H1 (cell line): ENCODE results near the gene SPRYD3. TPM values are rescaled to one million over a fixed set of nuclear protein-coding genes. Genes with fewer than 3 reads are reported as not detected.

Experiments
- CTCF ChIA-PET: fragments of 300-600 bp; sonication (Branson Sonifier 250); formaldehyde crosslinking; loops from one replicate; lab custom pipeline; 2021; ENCODE audit not compliant: partially characterized antibody; lab: Charles Lee
- POLR2A ChIA-PET: fragments of 300-600 bp; sonication (Branson Sonifier 250); formaldehyde crosslinking; loops from one replicate; lab custom pipeline; 2021; ENCODE audit warnings: inconsistent platforms; ENCODE audit not compliant: partially characterized antibody; lab: Charles Lee
- DNase-seq, 2 experiments: peaks; one replicate each; pipeline versions ENCODE4 v3.0.0 to v3.0.0-alpha.2; 2010 to 2022; ENCODE audit warnings: low spot score in 2 of 2, low read depth in 1 of 2, mixed read lengths in 1 of 2
- FAIRE-seq: peaks from 2 replicates; lab custom pipeline; 2011; peaks lifted over from hg19 to GRCh38; lab: Jason Lieb, UNC
- H2AFZ ChIP-seq: 2 replicates; pipeline ENCODE4 v1.8.1; 2012; ENCODE audit warnings: low read length, inconsistent platforms
- H2AK5ac ChIP-seq: 2 replicates; pipeline ENCODE4 v1.6.1; 2013; ENCODE audit warnings: low read depth, low read length
- H2BK120ac ChIP-seq: replicated peaks from 2 replicates; pipeline ENCODE3; 2013; ENCODE audit warnings: low read depth, low read length, inconsistent platforms
- H2BK12ac ChIP-seq: 2 replicates; pipeline ENCODE4 v1.6.1; 2013; ENCODE audit warnings: low read depth, low read length
- H2BK15ac ChIP-seq: 2 replicates; pipeline ENCODE4 v1.6.1; 2013; ENCODE audit warnings: low read length
- H2BK20ac ChIP-seq: 2 replicates; pipeline ENCODE4 v1.6.1; 2013; ENCODE audit warnings: low read length
- H2BK5ac ChIP-seq: 2 replicates; pipeline ENCODE4 v1.6.1; 2013; ENCODE audit warnings: low read depth, low read length
- H3K14ac ChIP-seq: 2 replicates; pipeline ENCODE4 v1.6.1; 2013; ENCODE audit warnings: inconsistent platforms; ENCODE audit not compliant: insufficient read length
- H3K18ac ChIP-seq: 2 replicates; pipeline ENCODE4 v1.6.1; 2013; ENCODE audit warnings: low read length; ENCODE audit errors: extremely low read depth
- H3K23ac ChIP-seq: 2 replicates; pipeline ENCODE4 v1.6.1; 2013; ENCODE audit warnings: inconsistent platforms; ENCODE audit not compliant: insufficient read length
- H3K23me2 ChIP-seq: 2 replicates; pipeline ENCODE4 v1.6.1; 2013; ENCODE audit warnings: low read depth, low read length
- H3K27ac ChIP-seq: 2 replicates; pipeline ENCODE4 v1.6.1; 2011; ENCODE audit warnings: low read depth, low read length, inconsistent platforms
- H3K27me3 ChIP-seq, 4 experiments: replicated peaks in 1 of 4; 1 replicate in 1 of 4; 2 replicates in 3 of 4; pipeline versions ENCODE4 v1.6.1 to v1.8.1; 2011 to 2013; ENCODE audit warnings: low read length in 3 of 4, mild to moderate bottlenecking in 3 of 4, inconsistent platforms in 2 of 4, mixed read lengths in 2 of 4, moderate library complexity in 1 of 4; ENCODE audit not compliant: control insufficient read depth in 3 of 4, insufficient read depth in 3 of 4; ENCODE audit errors: extremely low read depth in 1 of 4
- H3K36me3 ChIP-seq, 4 experiments: 2 replicates each; pipeline versions ENCODE4 v1.6.1 to v1.8.1; 2011 to 2013; ENCODE audit warnings: mild to moderate bottlenecking in 4 of 4, low read length in 3 of 4, moderate library complexity in 2 of 4, control low read depth in 1 of 4, inconsistent platforms in 1 of 4; ENCODE audit not compliant: insufficient read depth in 4 of 4, control insufficient read depth in 2 of 4
- H3K4ac ChIP-seq: replicated peaks from 2 replicates; pipeline ENCODE3; 2013; ENCODE audit warnings: low read length, low read depth, mixed read lengths, inconsistent platforms; ENCODE audit not compliant: insufficient read length
- H3K4me1 ChIP-seq, 4 experiments: replicated peaks in 1 of 4; 1 replicate in 1 of 4; 2 replicates in 3 of 4; pipeline versions ENCODE4 v1.6.1 to v1.8.1; 2011 to 2013; ENCODE audit warnings: low read length in 3 of 4, inconsistent platforms in 2 of 4, mixed read lengths in 1 of 4; ENCODE audit not compliant: insufficient read depth in 4 of 4, control insufficient read depth in 3 of 4
- H3K4me2 ChIP-seq, 2 experiments: 2 replicates each; pipeline versions ENCODE4 v1.6.1 to v1.8.1; 2011 to 2013; ENCODE audit warnings: low read depth in 2 of 2, low read length in 2 of 2, control low read depth in 1 of 2, inconsistent platforms in 1 of 2, mild to moderate bottlenecking in 1 of 2; ENCODE audit not compliant: insufficient read depth in 1 of 2
- H3K4me3 ChIP-seq, 4 experiments: fragments of 200-600, 300-600 bp in 1 of 4; sonication (generic), shearing (Covaris generic), sonication (Bioruptor Twin) in 1 of 4; 2 replicates each; pipeline versions ENCODE4 v1.5.1 to v1.8.1; 2011 to 2016; ENCODE audit warnings: low read length in 4 of 4, low read depth in 3 of 4, control low read depth in 2 of 4, inconsistent platforms in 2 of 4, mild to moderate bottlenecking in 2 of 4, mixed read lengths in 1 of 4, moderate library complexity in 1 of 4; ENCODE audit not compliant: insufficient read depth in 2 of 4; ENCODE audit errors: extremely low read depth in 1 of 4
- H3K56ac ChIP-seq: replicated peaks from 2 replicates; pipeline ENCODE3; 2013; ENCODE audit warnings: low read depth, mild to moderate bottlenecking, mixed read lengths, low read length, inconsistent platforms; ENCODE audit not compliant: insufficient read length
- H3K79me1 ChIP-seq: 2 replicates; pipeline ENCODE4 v1.6.1; 2013; ENCODE audit warnings: low read depth, low read length, control low read depth
- H3K79me2 ChIP-seq, 2 experiments: 2 replicates each; pipeline versions ENCODE4 v1.6.1 to v1.8.1; 2012 to 2013; ENCODE audit warnings: low read length in 2 of 2, mild to moderate bottlenecking in 2 of 2, inconsistent platforms in 1 of 2; ENCODE audit not compliant: insufficient read depth in 2 of 2, control insufficient read depth in 1 of 2
- H3K9ac ChIP-seq, 4 experiments: replicated peaks in 1 of 4; 1 replicate in 1 of 4; 2 replicates in 3 of 4; pipeline versions ENCODE4 v1.6.1 to v1.8.1; 2011 to 2013; ENCODE audit warnings: low read depth in 3 of 4, low read length in 3 of 4, control low read depth in 2 of 4, mild to moderate bottlenecking in 2 of 4, moderate library complexity in 2 of 4, inconsistent platforms in 1 of 4; ENCODE audit errors: extremely low read depth in 1 of 4
- H3K9me3 ChIP-seq, 2 experiments: 2 replicates each; pipeline versions ENCODE4 v1.6.1 to v1.8.1; 2012 to 2013; ENCODE audit warnings: mild to moderate bottlenecking in 2 of 2, moderate library complexity in 2 of 2, control low read depth in 1 of 2, inconsistent platforms in 1 of 2, low read depth in 1 of 2, low read length in 1 of 2, mixed read lengths in 1 of 2; ENCODE audit not compliant: insufficient read depth in 2 of 2
- H4K20me1 ChIP-seq, 2 experiments: replicated peaks in 1 of 2; 2 replicates each; pipeline versions ENCODE3 to v1.8.1; 2011 to 2013; ENCODE audit warnings: inconsistent platforms in 2 of 2, low read length in 2 of 2, mild to moderate bottlenecking in 1 of 2; ENCODE audit not compliant: insufficient read depth in 2 of 2, control insufficient read depth in 1 of 2
- H4K5ac ChIP-seq: 2 replicates; pipeline ENCODE4 v1.6.1; 2013; ENCODE audit warnings: low read length, low read depth, mixed read lengths, inconsistent platforms; ENCODE audit not compliant: insufficient read length
- H4K8ac ChIP-seq: 2 replicates; pipeline ENCODE4 v1.8.0; 2013; ENCODE audit warnings: mild to moderate bottlenecking, moderate library complexity, low read length, inconsistent platforms; ENCODE audit not compliant: insufficient read depth; ENCODE audit errors: extremely low read depth
- H4K91ac ChIP-seq: replicated peaks from 2 replicates; pipeline ENCODE3; 2013; ENCODE audit warnings: low read length, mixed read lengths, inconsistent platforms; ENCODE audit not compliant: insufficient read length
- BACH1 ChIP-seq: IDR thresholded peaks from 2 replicates; pipeline ENCODE4 v1.6.1; 2012; ENCODE audit warnings: low read length, improper control_type of control experiment
- BRCA1 ChIP-seq: IDR thresholded peaks from 2 replicates; pipeline ENCODE4 v1.6.1; 2012; ENCODE audit warnings: low read depth, low read length, improper control_type of control experiment
- CBX8 ChIP-seq: fragments of 300-800, 300-1000 bp; sonication (generic); IDR thresholded peaks from 2 replicates; pipeline ENCODE4 v1.7.1; 2016; ENCODE audit warnings: low read depth, low read length, borderline replicate concordance
- CEBPB ChIP-seq: IDR thresholded peaks from 2 replicates; pipeline ENCODE4 v1.6.1; 2012; ENCODE audit warnings: low read depth, low read length
- CTBP2 ChIP-seq: IDR thresholded peaks from 2 replicates; pipeline ENCODE4 v1.7.0; 2011; ENCODE audit warnings: borderline replicate concordance, mild to moderate bottlenecking, moderate library complexity, mixed read lengths, low read length; ENCODE audit not compliant: insufficient read depth, insufficient read length
- KDM1A ChIP-seq: fragments of 200-600, 300-600 bp; sonication (generic); IDR thresholded peaks from 2 replicates; pipeline ENCODE4 v1.7.1; 2016; ENCODE audit warnings: mild to moderate bottlenecking, low read length, borderline replicate concordance
- KDM4A ChIP-seq: IDR thresholded peaks from one replicate; pipeline ENCODE4 v1.7.1; 2012; ENCODE audit warnings: low read depth, mild to moderate bottlenecking, moderate library complexity, low read length, inconsistent platforms; ENCODE audit not compliant: severe bottlenecking
- NRF1 ChIP-seq: IDR thresholded peaks from 2 replicates; pipeline ENCODE4 v1.6.1; 2011; ENCODE audit warnings: mild to moderate bottlenecking, low read depth, low read length, improper control_type of control experiment
- POLR2A ChIP-seq, 2 experiments: IDR thresholded peaks; 1 replicate in 1 of 2; 2 replicates in 1 of 2; pipeline ENCODE4 v1.6.1; 2011; ENCODE audit warnings: low read depth in 2 of 2, low read length in 2 of 2, mild to moderate bottlenecking in 2 of 2; ENCODE audit errors: control extremely low read depth in 1 of 2
- RBBP5 ChIP-seq: IDR thresholded peaks from 2 replicates; pipeline ENCODE4 v1.7.1; 2012; ENCODE audit warnings: low read depth, mild to moderate bottlenecking, inconsistent platforms, low read length, moderate library complexity, borderline replicate concordance
- RFX5 ChIP-seq: IDR thresholded peaks from 2 replicates; pipeline ENCODE4 v1.6.1; 2011; ENCODE audit warnings: low read depth, low read length, improper control_type of control experiment, borderline replicate concordance
- SIRT6 ChIP-seq: IDR thresholded peaks from one replicate; pipeline ENCODE4 v1.7.1; 2012; ENCODE audit warnings: low read length, inconsistent platforms
- USF2 ChIP-seq: IDR thresholded peaks from 2 replicates; pipeline ENCODE4 v1.6.1; 2011; ENCODE audit warnings: low read length, improper control_type of control experiment
- ZNF274 ChIP-seq: IDR thresholded peaks from 2 replicates; pipeline ENCODE4 v1.7.0; 2012; ENCODE audit warnings: low read length, borderline replicate concordance; ENCODE audit errors: extremely low read depth
- polyA plus RNA-seq, 7 experiments: library from polyadenylated mRNA; depleted of rRNA in 3 of 7; stranded (reverse) in 5 of 7; unstranded in 2 of 7; fragments of >200 nt in 5 of 7; fragments of 200-250 nt in 2 of 7; gene quantifications; 1 replicate in 5 of 7; 2 replicates in 1 of 7; 4 replicates in 1 of 7; pipeline versions ENCODE4 v1.2.1 to v1.2.3, GENCODE V29; 2011 to 2013; ENCODE audit warnings: missing spikeins in 2 of 7, mixed read lengths in 2 of 7
- total RNA-seq: library from RNA; stranded (reverse); fragmentation: NEBNext Ultra II Directional; extraction: Animal tissue kit (Norgen Biotek cat#: 25700); gene quantifications from 2 replicates; pipeline ENCODE4 v1.2.1, GENCODE V29; 2021

SPRYD3 gene
- total and polyA plus RNA-seq, 2 of the 8 experiments (the other 6 are each of a cell fraction or from before 2014, with no cell fraction given), result 6.8 to 8.0 TPM

GRCh38 chr12:53113951-53114350 is 34.8 kb upstream of the SPRYD3 start:
- peaks cover 3 to 6% of the 10 kb centered on the region in 2 experiments; a peak in 3 of 4 replicates for H3K9me3 ChIP-seq
- no peak overlapping the region for H4K91ac ChIP-seq
- TF ChIP-seq SIRT6, result no peak
- no peak for TF ChIP-seq CBX8
- TF ChIP-seq ZNF274, result no peak
- TF ChIP-seq KDM4A, result no peak
- no peak for TF ChIP-seq USF2
- TF ChIP-seq RBBP5, result no peak
- TF ChIP-seq CEBPB, result no peak
- TF ChIP-seq CTBP2, result no peak
- TF ChIP-seq POLR2A (IDR thresholded peaks at IDR 0.05; ENCODE audit: control extremely low read depth in 1 of 2, low read depth in 2 of 2, low read length in 2 of 2), result no peak
- no peak for TF ChIP-seq BACH1
- no peak for TF ChIP-seq RFX5
- TF ChIP-seq BRCA1, result no peak
- TF ChIP-seq KDM1A, result no peak
- no peak for TF ChIP-seq NRF1
- H2AK5ac ChIP-seq, result no peak overlapping the region
- no peak overlapping the region for H3K14ac ChIP-seq
- CTCF ChIA-PET, result interaction anchor here (0.9 to 4.8 kb wide), 5 partner anchors 15 to 51 kb away, joined by 3 to 20 read pairs (median 4); partner anchors contain the start of gene IGFBP6
- H4K5ac ChIP-seq, result no peak overlapping the region
- no peaks in the 10 kb centered on the region for H3K79me1 ChIP-seq
- POLR2A ChIA-PET, result no interaction called here
- no peak for FAIRE-seq
- no peak overlapping the region for H3K9ac ChIP-seq
- no peak overlapping the region for H3K27ac ChIP-seq
- no peak overlapping the region for H3K18ac ChIP-seq
- H2BK20ac ChIP-seq, result no peak overlapping the region
- H2BK120ac ChIP-seq, result no peak overlapping the region
- no peak overlapping the region for H3K4ac ChIP-seq
- no peak overlapping the region for H3K4me2 ChIP-seq
- H2BK12ac ChIP-seq, result no peak overlapping the region
- H4K20me1 ChIP-seq, result no peaks in the 10 kb centered on the region
- no peak overlapping the region for H2BK5ac ChIP-seq
- no peaks in the 10 kb centered on the region for H3K36me3 ChIP-seq
- H2BK15ac ChIP-seq, result no peak overlapping the region
- no peak overlapping the region for H3K4me3 ChIP-seq
- no peak for DNase-seq
- no peaks in the 10 kb centered on the region for H3K27me3 ChIP-seq
- no peak overlapping the region for H4K8ac ChIP-seq
- H3K56ac ChIP-seq, result no peak overlapping the region
- no peak overlapping the region for H3K23ac ChIP-seq
- no peaks in the 10 kb centered on the region for H3K79me2 ChIP-seq
- H2AFZ ChIP-seq, result no peak overlapping the region
- H3K4me1 ChIP-seq, result peaks cover 0 to 3% (median 2%) of the 10 kb centered on the region in 4 experiments; a peak in 3 of 7 replicates
- no peaks in the 10 kb centered on the region for H3K23me2 ChIP-seq
